ENCODE measurements around the gene PCDH10.

PCDH10 gene

GRCh38 chr4:133148690-133149363 lies at the start of gene PCDH10:
PCDH10 (plus strand) TSS chr4:133149294; CDS start chr4:133150141, 847 bp downstream.
- no peak for DNase-seq (ENCODE audit: low spot score)

- no peak for DNase-seq (ENCODE audit: low spot score)
Observed at GRCh38 chr4:133102043-133102442, 47.1 kb upstream of the PCDH10 start.

GRCh38 chr4:133102612-133103409 lies 46.3 kb upstream of the PCDH10 start:
- no peak for DNase-seq (ENCODE audit: low spot score)

- DNase-seq (ENCODE audit: low spot score) = no peak
Observed at GRCh38 chr4:133112641-133113040, 36.5 kb upstream of the PCDH10 start.

GRCh38 chr4:133124746-133125145 lies 24.3 kb upstream of the PCDH10 start:
- no peak for DNase-seq (ENCODE audit: low spot score)

GRCh38 chr4:133127500-133127899 lies 21.6 kb upstream of the PCDH10 start:
- no peak for DNase-seq (ENCODE audit: low spot score)

GRCh38 chr4:133129237-133129636 lies 19.9 kb upstream of the PCDH10 start:
- DNase-seq (ENCODE audit: low spot score) = peak; percentile 9

- DNase-seq (ENCODE audit: low spot score) = no peak
Observed at GRCh38 chr4:133130171-133130570, 18.9 kb upstream of the PCDH10 start.

GRCh38 chr4:133131829-133132460 lies 17.1 kb upstream of the PCDH10 start:
- DNase-seq (ENCODE audit: low spot score) = no peak

GRCh38 chr4:133136833-133137232 lies 12.3 kb upstream of the PCDH10 start:
- DNase-seq (ENCODE audit: low spot score) = no peak

GRCh38 chr4:133137571-133137970 lies 11.5 kb upstream of the PCDH10 start:
- peak; percentile 10 for DNase-seq (ENCODE audit: low spot score)

GRCh38 chr4:133143775-133144430 lies 5.2 kb upstream of the PCDH10 start:
- no peak for DNase-seq (ENCODE audit: low spot score)

GRCh38 chr4:133145241-133145640 lies 3.9 kb upstream of the PCDH10 start:
- no peak for DNase-seq (ENCODE audit: low spot score)

- no peak for DNase-seq (ENCODE audit: low spot score)
Observed at GRCh38 chr4:133145758-133146573, 3.1 kb upstream of the PCDH10 start.

- DNase-seq (ENCODE audit: low spot score) = no peak
Observed at GRCh38 chr4:133146574-133147241, 2.4 kb upstream of the PCDH10 start.

- DNase-seq (ENCODE audit: low spot score) = no peak
Observed at GRCh38 chr4:133147286-133147821, 1.7 kb upstream of the PCDH10 start.

- no peak for DNase-seq (ENCODE audit: low spot score)
Observed at GRCh38 chr4:133147921-133148689, 989 bp upstream of the PCDH10 start.

GRCh38 chr4:133149364-133149695 lies 236 bp downstream of the PCDH10 start:
- DNase-seq (ENCODE audit: low spot score) = no peak

GRCh38 chr4:133149932-133150471 lies 908 bp downstream of the PCDH10 start:
- DNase-seq (ENCODE audit: low spot score) = no peak
